GM12873 (cell line): Measurements from ENCODE around the gene HEG1.

ENCODE experiments used
- TF ChIP-seq, protein P1 (sequence below): IDR thresholded peaks from 2 replicates; pipeline ENCODE4 v1.5.1; 2012; ENCODE audit warnings: low read depth, mild to moderate bottlenecking, moderate library complexity, low read length, control low read depth; ENCODE audit not compliant: insufficient read depth; ENCODE audit errors: missing control alignments

The HEG1 gene

DNA sequence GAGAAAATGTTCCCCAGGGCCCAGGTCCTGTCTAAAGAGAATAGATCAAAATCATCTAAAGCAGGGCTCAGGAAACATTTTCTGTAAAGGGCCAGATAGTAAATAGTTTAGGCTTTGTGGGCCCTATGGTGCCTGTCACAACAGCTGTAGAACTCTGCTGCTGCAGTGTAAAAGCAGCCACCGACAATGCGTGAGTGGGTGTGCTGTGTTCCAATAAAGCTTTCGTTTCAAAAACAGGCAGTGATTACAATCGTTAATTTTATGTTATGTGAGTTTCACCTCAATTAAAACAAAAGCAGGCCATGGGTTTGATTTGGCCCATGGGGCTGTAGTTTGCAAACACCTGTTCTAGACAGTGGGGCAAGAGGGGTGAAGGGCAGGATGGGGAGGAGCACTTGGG lies 12.5 kb upstream of the HEG1 start:
- TF ChIP-seq, protein P1, sequence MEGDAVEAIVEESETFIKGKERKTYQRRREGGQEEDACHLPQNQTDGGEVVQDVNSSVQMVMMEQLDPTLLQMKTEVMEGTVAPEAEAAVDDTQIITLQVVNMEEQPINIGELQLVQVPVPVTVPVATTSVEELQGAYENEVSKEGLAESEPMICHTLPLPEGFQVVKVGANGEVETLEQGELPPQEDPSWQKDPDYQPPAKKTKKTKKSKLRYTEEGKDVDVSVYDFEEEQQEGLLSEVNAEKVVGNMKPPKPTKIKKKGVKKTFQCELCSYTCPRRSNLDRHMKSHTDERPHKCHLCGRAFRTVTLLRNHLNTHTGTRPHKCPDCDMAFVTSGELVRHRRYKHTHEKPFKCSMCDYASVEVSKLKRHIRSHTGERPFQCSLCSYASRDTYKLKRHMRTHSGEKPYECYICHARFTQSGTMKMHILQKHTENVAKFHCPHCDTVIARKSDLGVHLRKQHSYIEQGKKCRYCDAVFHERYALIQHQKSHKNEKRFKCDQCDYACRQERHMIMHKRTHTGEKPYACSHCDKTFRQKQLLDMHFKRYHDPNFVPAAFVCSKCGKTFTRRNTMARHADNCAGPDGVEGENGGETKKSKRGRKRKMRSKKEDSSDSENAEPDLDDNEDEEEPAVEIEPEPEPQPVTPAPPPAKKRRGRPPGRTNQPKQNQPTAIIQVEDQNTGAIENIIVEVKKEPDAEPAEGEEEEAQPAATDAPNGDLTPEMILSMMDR: no peak

- TF ChIP-seq, protein P1: no peak
Measured at GRCh38 chr3:125067225-125067624, 11.4 kb upstream of the HEG1 start.

- TF ChIP-seq, protein P1: no peak
Measured at GRCh38 chr3:125062904-125063618, 7.3 kb upstream of the HEG1 start.

- TF ChIP-seq, protein P1: no peak
Measured at GRCh38 chr3:125061646-125062045, 5.8 kb upstream of the HEG1 start.

DNA sequence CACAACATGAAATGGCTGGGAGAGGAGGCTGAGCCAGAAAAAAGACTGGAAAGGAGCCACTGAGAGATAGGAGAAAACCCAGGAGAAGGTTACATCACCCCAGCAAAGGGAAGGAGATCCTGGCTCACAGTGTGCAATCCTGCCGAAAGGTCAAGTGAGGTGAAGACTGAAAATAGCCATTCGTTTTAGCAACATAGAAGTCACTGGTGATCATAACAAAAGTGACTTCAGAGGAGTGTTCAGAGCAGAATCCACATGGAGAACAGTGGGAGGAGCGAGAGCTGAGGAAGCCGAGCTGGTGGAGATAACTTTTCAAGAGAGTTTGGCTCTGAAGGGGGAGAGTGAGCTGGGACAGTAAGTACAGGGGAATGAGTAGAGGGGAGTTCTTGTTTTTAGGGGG lies 5.4 kb upstream of the HEG1 start:
- TF ChIP-seq, protein P1: no peak

DNA sequence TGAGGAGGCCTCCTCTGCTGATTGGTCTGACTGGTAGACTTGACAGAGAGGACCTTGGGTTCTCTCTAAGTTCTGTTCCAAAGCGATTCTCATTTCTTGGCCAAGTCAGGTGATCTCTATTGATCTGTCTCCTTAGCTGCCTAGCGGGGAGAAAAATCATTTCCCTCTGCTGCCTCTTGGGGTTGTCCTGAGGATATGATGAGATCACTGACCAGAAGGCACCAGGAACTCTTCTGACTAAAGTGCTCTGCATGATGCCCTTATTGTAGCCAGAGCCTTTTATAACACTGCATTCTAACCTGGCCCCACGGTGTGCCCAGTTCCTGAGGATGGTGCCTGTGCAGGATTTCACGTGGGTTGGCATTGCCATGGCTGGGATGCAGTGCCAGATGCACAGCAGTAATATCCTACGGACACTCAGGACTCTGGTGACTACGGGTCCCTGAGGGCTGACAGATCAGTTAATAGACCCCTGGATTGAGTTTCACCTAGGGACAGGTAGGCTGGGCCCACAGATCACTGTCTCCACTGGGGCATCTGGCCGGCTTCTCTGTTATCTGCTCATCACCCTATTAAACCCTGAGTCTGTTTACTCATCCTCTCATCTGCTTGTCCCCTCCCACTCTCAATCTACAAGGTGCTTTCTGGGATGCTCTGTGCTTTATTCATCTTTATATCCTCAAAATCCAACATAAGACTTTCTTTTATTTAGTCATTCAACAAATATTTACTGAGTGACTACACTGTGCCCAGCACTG lies 3.9 kb upstream of the HEG1 start:
- TF ChIP-seq, protein P1: no peak

GRCh38 chr3:125058959-125059358 lies 3.2 kb upstream of the HEG1 start:
- TF ChIP-seq, protein P1: no peak
